K562 (cell line): Measurements from ENCODE around the gene TMEM161B. TPM values are rescaled to one million over a fixed set of nuclear protein-coding genes. Genes with fewer than 3 reads are reported as not detected.

Experiments used
- ATAC-seq: fragments of 200-7000 bp; cut with Tn5 transposase; 3 replicates; pipeline ENCODE4 v1.9.1; 2020; ENCODE audit warnings: moderate library complexity
- BruUV-seq: library from RNA; stranded (reverse); fragments of 400-500 nt; replicated peaks from 2 replicates; lab custom pipeline; 2021; lab: Mats Ljungman, UMichigan
- CTCF ChIA-PET: fragments of 300-600 bp; formaldehyde crosslinking; extraction: SDS; loops from one replicate; lab custom pipeline; 2021; ENCODE audit warnings: low intra/inter-chr PET ratio; lab: Yijun Ruan, JAX
- POLR2A ChIA-PET: fragments of 300-600, 350-650 bp; sonication (Branson Sonifier 250); formaldehyde crosslinking; extraction: SDS; loops from one replicate; lab custom pipeline; 2021; ENCODE audit warnings: antibody characterized with exemption, inconsistent platforms; lab: Yijun Ruan, JAX
- DNase-seq, 4 experiments: peaks; one replicate each; pipeline versions ENCODE4 v3.0.0 to v3.0.0-alpha.2; 2011 to 2018; ENCODE audit warnings: low spot score in 3 of 4, mixed read lengths in 3 of 4; ENCODE audit errors: extremely low read depth in 1 of 4
- FAIRE-seq: peaks from 2 replicates; lab custom pipeline; 2011; peaks lifted over from hg19 to GRCh38; lab: Jason Lieb, UNC
- H2AFZ ChIP-seq: 2 replicates; pipeline ENCODE4 v1.6.0; 2011; ENCODE audit warnings: low read depth, low read length, control low read depth, inconsistent platforms
- H3K27ac ChIP-seq: fragments of 200-600 bp; 3 replicates; pipeline ENCODE4 v1.8.0; 2011; ENCODE audit warnings: low read depth, mild to moderate bottlenecking, control low read depth, inconsistent platforms, low read length, moderate library complexity, mixed read lengths; ENCODE audit errors: extremely low read depth
- H3K27me3 ChIP-seq, 2 experiments: fragments of 300-600 bp in 1 of 2; 2 replicates in 1 of 2; 3 replicates in 1 of 2; pipeline versions ENCODE4 v1.6.0 to v1.8.0; 2011; ENCODE audit warnings: inconsistent platforms in 2 of 2, low read length in 2 of 2, mild to moderate bottlenecking in 1 of 2, mixed read lengths in 1 of 2, moderate library complexity in 1 of 2; ENCODE audit not compliant: control insufficient read depth in 2 of 2, insufficient read depth in 2 of 2
- H3K36me3 ChIP-seq: fragments of 300-600 bp; 3 replicates; pipeline ENCODE4 v1.8.0; 2011; ENCODE audit warnings: mild to moderate bottlenecking, low read length, inconsistent platforms; ENCODE audit not compliant: control insufficient read depth, insufficient read depth
- H3K4me1 ChIP-seq, 2 experiments: fragments of 200-600 bp in 1 of 2; replicated peaks in 1 of 2; 2 replicates in 1 of 2; 3 replicates in 1 of 2; pipeline versions ENCODE4 v1.5.1 to v1.8.0; 2011; ENCODE audit warnings: inconsistent platforms in 2 of 2, low read length in 2 of 2, mild to moderate bottlenecking in 1 of 2, mixed read lengths in 1 of 2, moderate library complexity in 1 of 2; ENCODE audit not compliant: control insufficient read depth in 2 of 2, insufficient read depth in 2 of 2
- H3K4me2 ChIP-seq: 2 replicates; pipeline ENCODE4 v1.6.1; 2011; ENCODE audit warnings: low read length, control low read depth, inconsistent platforms, mixed read lengths; ENCODE audit not compliant: insufficient read depth
- H3K4me3 ChIP-seq: fragments of 200-600 bp; sonication (generic), shearing (Covaris generic); 2 replicates; pipeline ENCODE4 v1.5.1; 2016; ENCODE audit warnings: control low read depth, inconsistent platforms
- H3K79me2 ChIP-seq: fragments of 200-600 bp; 3 replicates; pipeline ENCODE4 v1.8.0; 2011; ENCODE audit warnings: low read length, inconsistent platforms; ENCODE audit not compliant: control insufficient read depth, insufficient read depth
- H3K9ac ChIP-seq, 2 experiments: 2 replicates each; pipeline versions ENCODE4 v1.6.0 to v1.6.1; 2011; ENCODE audit warnings: low read depth in 2 of 2, low read length in 2 of 2, control low read depth in 1 of 2, inconsistent platforms in 1 of 2, mild to moderate bottlenecking in 1 of 2, mixed read lengths in 1 of 2; ENCODE audit not compliant: insufficient read depth in 1 of 2
- H3K9me1 ChIP-seq: one replicate; pipeline ENCODE4 v1.6.0; 2011; ENCODE audit warnings: inconsistent platforms, mild to moderate bottlenecking, low read length, moderate library complexity; ENCODE audit not compliant: control insufficient read depth, insufficient read depth
- H3K9me3 ChIP-seq: replicated peaks from 2 replicates; pipeline ENCODE4 v1.5.1; 2011; ENCODE audit warnings: low read depth, low read length, inconsistent platforms; ENCODE audit not compliant: control insufficient read depth, insufficient read depth
- H4K20me1 ChIP-seq: replicated peaks from 2 replicates; pipeline ENCODE4 v1.6.1; 2011; ENCODE audit warnings: low read length, inconsistent platforms, mixed read lengths; ENCODE audit not compliant: control insufficient read depth, insufficient read depth
- CBFA2T2 ChIP-seq: fragments of 450-650 bp; conservative IDR thresholded peaks from 2 replicates; pipeline ENCODE4 v1.6.1; 2017; ENCODE audit warnings: mild to moderate bottlenecking
- CHAMP1 ChIP-seq: fragments of 450-650 bp; IDR thresholded peaks from 2 replicates; pipeline ENCODE4 v1.6.1; 2016; ENCODE audit warnings: mild to moderate bottlenecking
- CSDE1 ChIP-seq, 2 experiments: fragments of 450-650 bp; IDR thresholded peaks; 2 replicates each; pipeline ENCODE4 v1.6.1; 2016; ENCODE audit warnings: mild to moderate bottlenecking in 1 of 2
- MECOM ChIP-seq: fragments of 250-450 bp; sonication (Bioruptor Pico); IDR thresholded peaks from 2 replicates; pipeline ENCODE4 v1.8.0; 2022; ENCODE audit warnings: inconsistent platforms
- RBFOX2 ChIP-seq: fragments of 200-400 bp; formaldehyde crosslinking; IDR thresholded peaks from 2 replicates; pipeline ENCODE4 v1.6.1; 2017; ENCODE audit warnings: low read depth, mild to moderate bottlenecking, low read length, moderate library complexity
- SREBF2 ChIP-seq: sonication (generic); formaldehyde crosslinking; IDR thresholded peaks from 2 replicates; pipeline ENCODE4 v1.4.0; 2020; ENCODE audit warnings: mild to moderate bottlenecking, missing genetic modification reagents
- ZNF174 ChIP-seq: fragments of 250-450 bp; sonication (Bioruptor Pico); IDR thresholded peaks from 2 replicates; pipeline ENCODE4 v1.4.0; 2020; ENCODE audit warnings: mild to moderate bottlenecking
- ZZZ3 ChIP-seq: fragments of 450-650 bp; IDR thresholded peaks from 2 replicates; pipeline ENCODE4 v1.6.1; 2016; ENCODE audit warnings: antibody characterized with exemption, mild to moderate bottlenecking, moderate library complexity
- WGBS: fragments of 100-300 bp; shearing (Covaris generic); methylation state at CpG from one replicate; pipeline ENCODE4 v1.1.6; 2016; ENCODE audit warnings: low coverage, mixed read lengths; ENCODE audit not compliant: insufficient coverage; ENCODE audit errors: missing lambda C conversion rate; 5-methylcytosine and 5-hydroxymethylcytosine counted together
- in situ Hi-C: fragments of 300-500 bp; cut with MboI; formaldehyde crosslinking; loops from 4 replicates; pipeline ENCODE4 v1.15.0; 2018; ENCODE audit warnings: inconsistent platforms, mixed read lengths
- intact Hi-C: fragments of 100-400 bp; cut with micrococcal nuclease; formaldehyde crosslinking; loops from 2 replicates; pipeline ENCODE4 v1.14.2; 2022
- polyA plus RNA-seq, 8 experiments: library from polyadenylated mRNA; depleted of rRNA in 4 of 8; stranded (reverse) in 5 of 8; unstranded in 3 of 8; fragments of >200 nt; fragmentation: Nextera tagmentation in 2 of 8; fragmentation: Illumina TruSeq in 1 of 8; extraction: Ambion mirVana in 2 of 8; extraction: Trizol in 1 of 8; gene quantifications; 2 replicates each; pipeline versions ENCODE4 v1.2.1 to v1.2.3, GENCODE V29; 2011 to 2014; ENCODE audit warnings: inconsistent platforms in 1 of 8, missing spikeins in 1 of 8
- total RNA-seq, 7 experiments: library from RNA; depleted of rRNA in 6 of 7; stranded (reverse); fragments of >200 nt in 6 of 7; fragmentation: Illumina TruSeq in 2 of 7; extraction: Trizol in 2 of 7; gene quantifications; 2 replicates each; pipeline versions ENCODE4 v1.2.1 to v1.2.3, GENCODE V29; 2011 to 2021; ENCODE audit warnings: low replicate concordance in 1 of 7

The TMEM161B gene
- total and polyA plus RNA-seq, 9 of the 15 experiments (the other 6 are each of a cell fraction or from before 2014, with no cell fraction given) = 18.9 to 57.1 (median 40.6) TPM

- Histone ChIP-seq H3K4me1 (no peaks in the 10 kb centered on the region; a peak in 1 of 5 replicates), H3K36me3 (peaks cover 54% of the 10 kb centered on the region), H3K9ac (no peak overlapping the region), H3K27ac (no peak overlapping the region), H2AFZ (no peak overlapping the region), H3K4me2 (no peak overlapping the region), H3K9me1 (no peaks in the 10 kb centered on the region), H3K4me3 (no peak overlapping the region), H3K79me2 (peaks cover 68% of the 10 kb centered on the region), H3K27me3 (no peaks in the 10 kb centered on the region), H3K9me3 (no peaks in the 10 kb centered on the region), H4K20me1 (no peaks in the 10 kb centered on the region; the same call in 1 of the 2 replicates)
- ChIA-PET POLR2A (no interaction called here), CTCF (no interaction called here)
- TF ChIP-seq SREBF2 (CRISPR knock-in tag) (no peak), RBFOX2 (no peak), CHAMP1 (no peak), ZNF174 (no peak), MECOM (no peak), CSDE1 (IDR thresholded peaks at IDR 0.05) (no peak), CBFA2T2 (no peak), ZZZ3 (no peak)
- in situ Hi-C loops (no loop called here), intact Hi-C loops (no loop called here)
- DNase-seq = no peak
- WGBS = 95% methylated on average over 4 of the region's 4 CpGs
- no peak for ATAC-seq
- no peak for FAIRE-seq
- BruUV-seq = no TSS peak
Measured at GRCh38 chr5:88238732-88239131, 29.9 kb downstream of the TMEM161B start.
